HG03442 (cell line): ENCODE measurements around the gene SIAH2.
A peak's percentile ranks its signal among the peaks of the same experiment; 100 is the strongest.

Experiments used
- ATAC-seq: cut with Tn5 transposase; IDR thresholded peaks from one replicate; pipeline ENCODE4 v1.9.1; 2021; ENCODE audit warnings: mild to moderate bottlenecking, moderate library complexity; ENCODE audit not compliant: unreplicated experiment

Gene SIAH2

GRCh38 chr3:150775001-150775599 is 12.1 kb upstream of the SIAH2 start:
- ATAC-seq = no peak

- ATAC-seq = no peak
Measured at GRCh38 chr3:150773616-150774192, 10.7 kb upstream of the SIAH2 start.

GRCh38 chr3:150771600-150771999 is 8.6 kb upstream of the SIAH2 start:
- ATAC-seq = no peak

GRCh38 chr3:150770681-150771080 is 7.7 kb upstream of the SIAH2 start:
- no peak for ATAC-seq

GRCh38 chr3:150766742-150767141 is 3.8 kb upstream of the SIAH2 start:
- ATAC-seq = no peak

- peak; percentile 29 for ATAC-seq
Measured at GRCh38 chr3:150765949-150766720, 3.2 kb upstream of the SIAH2 start.

GRCh38 chr3:150764967-150765366 is 2.0 kb upstream of the SIAH2 start:
- no peak for ATAC-seq

- no peak for ATAC-seq
Measured at GRCh38 chr3:150764566-150764965, 1.6 kb upstream of the SIAH2 start.

GRCh38 chr3:150763841-150764483 is 993 bp upstream of the SIAH2 start:
- peak; percentile 9 for ATAC-seq

GRCh38 chr3:150762662-150763121 is 277 bp downstream of the SIAH2 start:
- peak; percentile 2 for ATAC-seq

GRCh38 chr3:150761831-150762661 is 923 bp downstream of the SIAH2 start:
- no peak for ATAC-seq

- peak; percentile 35 for ATAC-seq
Measured at GRCh38 chr3:150760431-150761200, 2.4 kb downstream of the SIAH2 start.

GRCh38 chr3:150759947-150760346 is 3.0 kb downstream of the SIAH2 start:
- no peak for ATAC-seq

GRCh38 chr3:150759319-150759718 is 3.6 kb downstream of the SIAH2 start:
- ATAC-seq = no peak

- no peak for ATAC-seq
Measured at GRCh38 chr3:150757768-150758167, 5.2 kb downstream of the SIAH2 start.

- ATAC-seq = no peak
Measured at GRCh38 chr3:150757364-150757763, 5.6 kb downstream of the SIAH2 start.

GRCh38 chr3:150756491-150757059 is 6.4 kb downstream of the SIAH2 start:
- ATAC-seq = no peak

- no peak for ATAC-seq
Measured at GRCh38 chr3:150755902-150756301, 7.1 kb downstream of the SIAH2 start.

GRCh38 chr3:150754896-150755295 is 8.1 kb downstream of the SIAH2 start:
- no peak for ATAC-seq
